Endothelial cell of umbilical vein (primary cell): ENCODE measurements around the gene MGME1. TPM values are rescaled to one million over a fixed set of nuclear protein-coding genes. Genes with fewer than 3 reads are reported as not detected.

Source experiments
- BruUV-seq: library from RNA; stranded (reverse); fragments of 400-500 nt; replicated peaks from 2 replicates; lab custom pipeline; 2021; lab: Mats Ljungman, UMichigan
- CTCF ChIA-PET: fragments of 300-600, 350-600 bp; sonication (Branson Sonifier 250); formaldehyde crosslinking; loops from one replicate; lab custom pipeline; 2021; ENCODE audit warnings: antibody characterized with exemption, inconsistent platforms; lab: Charles Lee
- POLR2A ChIA-PET: fragments of 300-600, 350-600 bp; sonication (Branson Sonifier 250); formaldehyde crosslinking; loops from one replicate; lab custom pipeline; 2021; ENCODE audit warnings: antibody characterized with exemption, inconsistent platforms; lab: Charles Lee
- DNase-seq: peaks from one replicate; pipeline ENCODE4 v3.0.0-alpha.2; 2011; ENCODE audit warnings: low read depth, low spot score
- FAIRE-seq: peaks from 2 replicates; lab custom pipeline; 2011; peaks lifted over from hg19 to GRCh38; lab: Jason Lieb, UNC
- H2AFZ ChIP-seq: 2 replicates; pipeline ENCODE4 v1.6.0; 2012; ENCODE audit warnings: low read depth, low read length, control low read depth, inconsistent platforms
- H3K27ac ChIP-seq: 2 replicates; pipeline ENCODE4 v1.5.1; 2011; ENCODE audit warnings: low read depth, mild to moderate bottlenecking, control low read depth, low read length, moderate library complexity; ENCODE audit not compliant: insufficient read depth
- H3K27me3 ChIP-seq, 2 experiments: 2 replicates each; pipeline versions ENCODE4 v1.6.0 to v1.6.1; 2011; ENCODE audit warnings: low read length in 2 of 2, mixed read lengths in 1 of 2; ENCODE audit not compliant: control insufficient read depth in 2 of 2, insufficient read depth in 2 of 2
- H3K36me3 ChIP-seq, 2 experiments: 2 replicates in 1 of 2; 3 replicates in 1 of 2; pipeline ENCODE4 v1.5.1; 2011; ENCODE audit warnings: low read length in 2 of 2, mild to moderate bottlenecking in 1 of 2, moderate library complexity in 1 of 2; ENCODE audit not compliant: control insufficient read depth in 2 of 2, insufficient read depth in 2 of 2; ENCODE audit errors: extremely low read depth in 1 of 2
- H3K4me1 ChIP-seq: 3 replicates; pipeline ENCODE4 v1.5.1; 2011; ENCODE audit warnings: mild to moderate bottlenecking, low read length; ENCODE audit not compliant: control insufficient read depth, insufficient read depth; ENCODE audit errors: extremely low read depth
- H3K4me2 ChIP-seq: 2 replicates; pipeline ENCODE4 v1.6.1; 2011; ENCODE audit warnings: low read length, control low read depth, mixed read lengths; ENCODE audit not compliant: insufficient read depth
- H3K4me3 ChIP-seq, 3 experiments: fragments of 200-600 bp in 1 of 3; sonication (generic), shearing (Covaris generic) in 1 of 3; replicated peaks in 1 of 3; 2 replicates each; pipeline ENCODE4 v1.5.1; 2011 to 2016; ENCODE audit warnings: control low read depth in 3 of 3, low read length in 3 of 3, mild to moderate bottlenecking in 2 of 3, inconsistent platforms in 1 of 3, low read depth in 1 of 3, moderate library complexity in 1 of 3; ENCODE audit not compliant: insufficient read depth in 1 of 3
- H3K79me2 ChIP-seq: 2 replicates; pipeline ENCODE4 v1.6.0; 2012; ENCODE audit warnings: low read length, inconsistent platforms; ENCODE audit not compliant: control insufficient read depth, insufficient read depth
- H3K9ac ChIP-seq: replicated peaks from 2 replicates; pipeline ENCODE3; 2011; ENCODE audit warnings: low read length, control low read depth; ENCODE audit not compliant: insufficient read depth; ENCODE audit errors: extremely low read depth
- H3K9me1 ChIP-seq: replicated peaks from 3 replicates; pipeline ENCODE4 v1.6.0; 2011; ENCODE audit warnings: mild to moderate bottlenecking, low read length; ENCODE audit not compliant: control insufficient read depth, insufficient read depth; ENCODE audit errors: extremely low read depth
- H3K9me3 ChIP-seq: replicated peaks from 2 replicates; pipeline ENCODE4 v1.5.1; 2012; ENCODE audit warnings: low read length, inconsistent platforms; ENCODE audit not compliant: control insufficient read depth, insufficient read depth
- H4K20me1 ChIP-seq: replicated peaks from 2 replicates; pipeline ENCODE3; 2011; ENCODE audit warnings: mild to moderate bottlenecking, low read length; ENCODE audit not compliant: control insufficient read depth, insufficient read depth; ENCODE audit errors: extremely low read depth
- EZH2 ChIP-seq: IDR thresholded peaks from 2 replicates; pipeline ENCODE4 v1.6.1; 2012; ENCODE audit warnings: borderline replicate concordance, low read depth, mild to moderate bottlenecking, moderate library complexity, low read length, inconsistent platforms; ENCODE audit not compliant: severe bottlenecking
- FOS ChIP-seq: IDR thresholded peaks from 2 replicates; pipeline ENCODE4 v1.6.1; 2011; ENCODE audit warnings: mild to moderate bottlenecking, low read length, moderate library complexity, borderline replicate concordance; ENCODE audit not compliant: insufficient read depth
- JUN ChIP-seq: IDR thresholded peaks from 2 replicates; pipeline ENCODE4 v1.6.1; 2011; ENCODE audit warnings: borderline replicate concordance, low read depth; ENCODE audit not compliant: insufficient read length, insufficient read depth
- dilution Hi-C: fragments of 300-500 bp; cut with MboI; formaldehyde crosslinking; loops from one replicate; pipeline ENCODE4 v1.15.0; 2019; ENCODE audit warnings: low sequenced_read_pairs; ENCODE audit not compliant: extremely low pct_ligation_motif_present
- intact Hi-C: fragments of 100-400 bp; cut with micrococcal nuclease; formaldehyde crosslinking; loops from one replicate; pipeline ENCODE4 v1.10.0; 2022
- polyA plus RNA-seq, 4 experiments: library from polyadenylated mRNA; depleted of rRNA in 3 of 4; stranded (reverse) in 3 of 4; unstranded in 1 of 4; fragments of >200 nt; gene quantifications; 2 replicates each; pipeline versions ENCODE4 v1.2.1 to v1.2.3, GENCODE V29; 2011 to 2012; ENCODE audit warnings: missing spikeins in 1 of 4
- total RNA-seq: library from RNA; stranded (reverse); gene quantifications from 2 replicates; pipeline ENCODE4 v1.2.3, GENCODE V29; 2021
- TF ChIP-seq, protein P1 (sequence below), 2 donors: IDR thresholded peaks; 1 replicate in 1 of 2; 2 replicates in 1 of 2; pipeline ENCODE4 v1.5.1; 2011; ENCODE audit warnings: low read length in 2 of 2, mild to moderate bottlenecking in 2 of 2, moderate library complexity in 2 of 2, control low read depth in 1 of 2, inconsistent platforms in 1 of 2, low read depth in 1 of 2; ENCODE audit not compliant: insufficient read depth in 1 of 2; ENCODE audit errors: extremely low read depth in 1 of 2

The MGME1 gene
- total and polyA plus RNA-seq, 2 donors (not counting 3 experiments of a cell fraction or from before 2014, with no cell fraction given) = 8.9 to 26.2 TPM

DNA sequence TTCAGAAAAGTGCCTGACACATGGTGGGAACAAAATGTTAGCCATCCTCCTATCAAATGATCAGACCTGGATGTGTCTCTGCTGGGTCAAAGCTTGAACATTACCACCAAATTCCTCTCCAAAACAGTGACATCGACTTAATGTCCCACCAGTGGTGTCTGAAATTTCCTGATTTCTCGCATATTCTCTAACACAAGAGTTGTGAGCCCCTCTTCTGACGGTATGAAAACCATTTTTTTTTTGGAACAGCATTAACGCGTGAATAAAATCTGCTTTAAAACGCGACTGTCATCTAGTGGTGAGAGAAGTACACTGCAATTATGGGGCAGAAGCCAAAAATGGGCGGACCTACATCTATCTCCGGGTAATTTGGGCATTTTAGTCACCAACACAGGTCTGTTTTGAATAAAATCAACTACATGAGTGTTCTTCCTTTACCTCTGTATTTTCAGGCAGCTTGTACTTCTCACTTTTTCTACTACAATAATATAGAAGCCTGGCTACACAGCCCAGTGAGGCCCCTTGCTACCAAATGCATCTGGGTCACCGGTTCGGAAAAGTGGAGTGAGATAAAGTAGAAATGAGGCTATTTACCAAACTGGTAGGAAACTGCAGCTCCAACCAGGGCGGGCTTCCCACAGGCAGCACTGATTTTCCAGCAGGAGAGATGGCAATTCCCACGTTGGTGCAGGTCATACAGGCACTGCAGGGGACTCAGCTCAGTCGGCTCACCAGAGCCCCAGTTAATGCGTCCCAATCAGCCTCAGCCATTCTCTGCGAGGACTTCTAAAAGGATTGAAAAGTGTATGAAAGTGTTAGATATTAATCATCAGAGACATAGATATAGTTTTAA lies 27.4 kb downstream of the MGME1 start:
- dilution Hi-C loops = no loop called here
- Histone ChIP-seq H3K4me3 (no peak overlapping the region), H2AFZ (peak overlapping the region; percentile 22), H3K9me1 (no peaks in the 10 kb centered on the region), H3K9me3 (no peaks in the 10 kb centered on the region), H3K27me3 (peaks cover 0 to 4% of the 10 kb centered on the region in 2 experiments), H3K4me2 (no peak overlapping the region), H3K36me3 (no peaks in the 10 kb centered on the region), H3K9ac (no peak overlapping the region), H3K4me1 (peaks cover 16% of the 10 kb centered on the region), H3K79me2 (no peaks in the 10 kb centered on the region), H4K20me1 (no peaks in the 10 kb centered on the region), H3K27ac (no peak overlapping the region)
- peak; percentile 70 for DNase-seq
- peak; percentile 87 for FAIRE-seq
- TF ChIP-seq JUN (no peak), EZH2 (no peak), FOS (no peak)
- TF ChIP-seq, protein P1, sequence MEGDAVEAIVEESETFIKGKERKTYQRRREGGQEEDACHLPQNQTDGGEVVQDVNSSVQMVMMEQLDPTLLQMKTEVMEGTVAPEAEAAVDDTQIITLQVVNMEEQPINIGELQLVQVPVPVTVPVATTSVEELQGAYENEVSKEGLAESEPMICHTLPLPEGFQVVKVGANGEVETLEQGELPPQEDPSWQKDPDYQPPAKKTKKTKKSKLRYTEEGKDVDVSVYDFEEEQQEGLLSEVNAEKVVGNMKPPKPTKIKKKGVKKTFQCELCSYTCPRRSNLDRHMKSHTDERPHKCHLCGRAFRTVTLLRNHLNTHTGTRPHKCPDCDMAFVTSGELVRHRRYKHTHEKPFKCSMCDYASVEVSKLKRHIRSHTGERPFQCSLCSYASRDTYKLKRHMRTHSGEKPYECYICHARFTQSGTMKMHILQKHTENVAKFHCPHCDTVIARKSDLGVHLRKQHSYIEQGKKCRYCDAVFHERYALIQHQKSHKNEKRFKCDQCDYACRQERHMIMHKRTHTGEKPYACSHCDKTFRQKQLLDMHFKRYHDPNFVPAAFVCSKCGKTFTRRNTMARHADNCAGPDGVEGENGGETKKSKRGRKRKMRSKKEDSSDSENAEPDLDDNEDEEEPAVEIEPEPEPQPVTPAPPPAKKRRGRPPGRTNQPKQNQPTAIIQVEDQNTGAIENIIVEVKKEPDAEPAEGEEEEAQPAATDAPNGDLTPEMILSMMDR (IDR thresholded peaks at IDR 0.05; ENCODE audit: extremely low read depth in 1 of 2, insufficient read depth in 1 of 2, low read depth in 1 of 2, low read length in 2 of 2) = peak; percentile 85 to 86
- ChIA-PET CTCF (interaction anchor here (0.7 to 8.1 kb wide), 12 partner anchors 9 to 491 kb away, joined by 3 to 104 read pairs (median 5); partner anchors contain the start of genes MGME1, RRBP1 and SNX5), POLR2A (no interaction called here)
- no TSS peak for BruUV-seq
- intact Hi-C loops = loop anchor here (1.0 to 10.0 kb wide), 9 partner anchors 38 to 491 kb away; partner anchors contain the start of genes BFSP1 and RRBP1
